OCI-LY1 (cell line): ENCODE data around the gene FLYWCH1.
A peak's percentile ranks its signal among the peaks of the same experiment; 100 is the strongest.

Experiments
- H2AFZ ChIP-seq: fragments of 200-600 bp; sonication (generic), shearing (Covaris generic); 2 replicates; pipeline ENCODE4 v1.6.0; 2014; ENCODE audit warnings: antibody characterized with exemption, mild to moderate bottlenecking, low read length
- H3F3A ChIP-seq: fragments of 200-600 bp; sonication (generic), shearing (Covaris generic); 2 replicates; pipeline ENCODE4 v1.6.0; 2014; ENCODE audit warnings: mild to moderate bottlenecking, antibody characterized with exemption, low read length, moderate library complexity; ENCODE audit not compliant: insufficient read depth
- H3K27ac ChIP-seq: fragments of 200-600 bp; sonication (generic); 2 replicates; pipeline ENCODE4 v1.5.1; 2014; ENCODE audit warnings: low read length, mixed run types, mild to moderate bottlenecking, low read depth; ENCODE audit not compliant: poor library complexity, severe bottlenecking
- H3K27me3 ChIP-seq: fragments of 200-600 bp; sonication (generic); 2 replicates; pipeline ENCODE4 v1.6.0; 2014; ENCODE audit warnings: antibody characterized with exemption, mild to moderate bottlenecking, low read length, moderate library complexity; ENCODE audit not compliant: insufficient read depth
- H3K36me3 ChIP-seq: fragments of 200-600 bp; sonication (generic); 2 replicates; pipeline ENCODE4 v1.6.1; 2014; ENCODE audit warnings: mild to moderate bottlenecking, antibody characterized with exemption, low read length, moderate library complexity, mixed read lengths; ENCODE audit not compliant: insufficient read depth
- H3K4me1 ChIP-seq: fragments of 200-600 bp; sonication (generic); 2 replicates; pipeline ENCODE4 v1.5.1; 2014; ENCODE audit warnings: mild to moderate bottlenecking, low read length, moderate library complexity; ENCODE audit not compliant: insufficient read depth, severe bottlenecking
- H3K4me2 ChIP-seq: fragments of 200-600 bp; sonication (generic), shearing (Covaris generic); 2 replicates; pipeline ENCODE4 v1.6.1; 2014; ENCODE audit warnings: low read length
- H3K4me3 ChIP-seq: fragments of 200-600 bp; sonication (generic); 2 replicates; pipeline ENCODE4 v1.5.1; 2014; ENCODE audit warnings: low read length, low read depth, mild to moderate bottlenecking, mixed read lengths; ENCODE audit not compliant: poor library complexity, severe bottlenecking
- H3K79me2 ChIP-seq: fragments of 200-600 bp; shearing (Covaris generic); 2 replicates; pipeline ENCODE4 v1.6.1; 2016; ENCODE audit warnings: mixed run types, low read length, mixed read lengths; ENCODE audit not compliant: insufficient read depth
- H3K9ac ChIP-seq: fragments of 200-600 bp; sonication (generic), shearing (Covaris generic); 2 replicates; pipeline ENCODE4 v1.6.1; 2014; ENCODE audit warnings: mild to moderate bottlenecking, low read length, mixed read lengths
- H3K9me2 ChIP-seq: fragments of 200-600 bp; sonication (generic), shearing (Covaris generic); 2 replicates; pipeline ENCODE4 v1.6.1; 2014; ENCODE audit warnings: low read depth, mild to moderate bottlenecking, low read length, mixed read lengths
- H3K9me3 ChIP-seq: fragments of 200-600 bp; shearing (Covaris generic); 2 replicates; pipeline ENCODE4 v1.6.1; 2014; ENCODE audit warnings: low read length, mixed read lengths
- H4K20me1 ChIP-seq: fragments of 200-600 bp; sonication (generic), shearing (Covaris generic); 2 replicates; pipeline ENCODE4 v1.6.0; 2016; ENCODE audit warnings: mild to moderate bottlenecking, low read length; ENCODE audit not compliant: insufficient read depth
- CTCF ChIP-seq: fragments of 200-600 bp; sonication (generic), shearing (Covaris generic); IDR thresholded peaks from 2 replicates; pipeline ENCODE4 v1.5.1; 2017; ENCODE audit warnings: mild to moderate bottlenecking, antibody characterized with exemption, low read length, moderate library complexity, mixed read lengths
- EZH2 ChIP-seq: fragments of 200-600 bp; sonication (generic), shearing (Covaris generic); IDR thresholded peaks from 2 replicates; pipeline ENCODE4 v1.8.0; 2017; ENCODE audit warnings: borderline replicate concordance, mixed run types, mild to moderate bottlenecking, antibody characterized with exemption, low read length, moderate library complexity, mixed read lengths

FLYWCH1 gene

GRCh38 chr16:2904100-2904921 is 7.4 kb upstream of the FLYWCH1 start:
- peak overlapping the region; percentile 64 for H3K4me3 ChIP-seq
- no peak overlapping the region for H3K27ac ChIP-seq
- peak overlapping the region; percentile 53 for H3K9ac ChIP-seq
- H4K20me1 ChIP-seq = no peaks in the 10 kb centered on the region
- peaks cover 10% of the 10 kb centered on the region for H3K4me1 ChIP-seq
- H3K27me3 ChIP-seq = no peaks in the 10 kb centered on the region
- no peaks in the 10 kb centered on the region for H3F3A ChIP-seq
- H3K9me3 ChIP-seq = no peaks in the 10 kb centered on the region
- no peaks in the 10 kb centered on the region for H3K79me2 ChIP-seq
- peak overlapping the region; percentile 98 for H2AFZ ChIP-seq
- peak overlapping the region; percentile 87 for H3K4me2 ChIP-seq
- H3K36me3 ChIP-seq = no peaks in the 10 kb centered on the region
- H3K9me2 ChIP-seq = no peaks in the 10 kb centered on the region
- TF ChIP-seq EZH2 (no peak), CTCF (peak; percentile 85)

DNA sequence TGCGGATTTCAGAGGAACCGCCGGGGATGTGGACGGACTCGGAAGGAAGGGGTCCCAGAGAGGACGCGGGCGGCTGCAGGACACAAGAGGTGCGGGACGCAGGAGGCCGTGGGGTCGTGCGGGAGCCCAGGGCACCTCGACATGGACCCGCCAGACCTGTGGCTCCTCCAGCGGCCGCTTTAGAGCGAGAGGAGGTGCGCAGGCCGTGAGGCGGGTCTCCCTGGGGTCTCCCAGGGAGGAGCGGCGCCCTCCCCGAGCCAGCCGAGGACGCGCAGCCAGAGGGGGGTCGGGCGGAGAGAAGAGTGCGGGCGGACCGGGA is 6.8 kb upstream of the FLYWCH1 start:
- H3K27me3 ChIP-seq = no peaks in the 10 kb centered on the region
- H3K9me3 ChIP-seq = no peaks in the 10 kb centered on the region
- no peaks in the 10 kb centered on the region for H3K36me3 ChIP-seq
- H3F3A ChIP-seq = no peaks in the 10 kb centered on the region
- H4K20me1 ChIP-seq = no peaks in the 10 kb centered on the region
- H3K27ac ChIP-seq = no peak overlapping the region
- peaks cover 10% of the 10 kb centered on the region for H3K4me1 ChIP-seq
- peak overlapping the region; percentile 64 for H3K4me3 ChIP-seq
- H3K4me2 ChIP-seq = peak overlapping the region; percentile 87
- H3K9me2 ChIP-seq = no peaks in the 10 kb centered on the region
- peak overlapping the region; percentile 53 for H3K9ac ChIP-seq
- no peak overlapping the region for H2AFZ ChIP-seq
- H3K79me2 ChIP-seq = no peaks in the 10 kb centered on the region
- TF ChIP-seq EZH2 (no peak), CTCF (no peak)

DNA sequence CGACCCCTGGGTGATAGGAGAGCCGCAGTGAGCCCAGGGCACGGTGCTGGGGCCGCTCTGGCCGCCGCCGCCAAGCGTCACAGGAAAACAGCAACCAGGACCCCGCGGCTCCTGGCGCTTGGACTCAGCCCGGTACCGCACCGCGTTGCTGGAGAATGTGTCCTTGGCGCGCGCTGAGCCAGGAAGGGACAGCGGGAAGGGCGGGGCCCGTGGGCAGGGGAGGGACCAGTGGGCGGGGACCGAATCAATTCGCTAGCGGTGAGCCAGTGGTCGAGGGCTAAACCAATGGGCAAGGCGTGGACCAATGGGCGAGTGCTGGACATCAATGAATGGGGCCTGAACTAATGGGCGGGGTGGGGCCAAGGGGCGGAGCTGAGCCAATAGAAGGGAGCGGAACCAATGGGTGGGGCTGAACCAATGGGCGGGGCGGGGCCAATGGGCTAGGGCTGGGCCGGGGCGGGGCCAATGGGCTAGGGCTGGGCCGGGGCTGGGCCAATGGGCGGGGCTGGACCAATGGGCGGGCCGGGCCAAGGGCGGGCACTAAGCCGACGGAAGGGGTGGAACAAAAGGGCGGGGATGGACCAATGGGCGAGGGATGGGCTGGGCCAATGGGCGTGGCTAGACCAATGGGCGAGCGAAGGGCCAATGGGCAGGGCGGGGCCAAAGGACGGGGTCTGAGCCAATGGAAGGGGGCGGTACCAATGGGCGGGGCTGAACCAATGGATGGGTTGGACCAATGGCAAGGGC is 6.3 kb upstream of the FLYWCH1 start:
- peaks cover 10% of the 10 kb centered on the region for H3K4me1 ChIP-seq
- no peak overlapping the region for H3K27ac ChIP-seq
- no peaks in the 10 kb centered on the region for H4K20me1 ChIP-seq
- H3K79me2 ChIP-seq = no peaks in the 10 kb centered on the region
- TF ChIP-seq CTCF = no peak
- no peak for TF ChIP-seq EZH2
- no peaks in the 10 kb centered on the region for H3K27me3 ChIP-seq
- H3K9ac ChIP-seq = peak overlapping the region; percentile 53; the same call in 1 of the 2 replicates
- H3F3A ChIP-seq = 0 out of 2 replicates have a peak, but pooled peaks cover 2% of the 10 kb centered on the region
- H3K9me3 ChIP-seq = no peaks in the 10 kb centered on the region
- H2AFZ ChIP-seq = no peak overlapping the region
- no peaks in the 10 kb centered on the region for H3K36me3 ChIP-seq
- peak overlapping the region; percentile 87 for H3K4me2 ChIP-seq
- H3K9me2 ChIP-seq = no peaks in the 10 kb centered on the region
- peak overlapping the region; percentile 64 for H3K4me3 ChIP-seq
